Measurements from ENCODE around the gene CCDC12. TPM values are rescaled to one million over a fixed set of nuclear protein-coding genes. Genes with fewer than 3 reads are reported as not detected.

Gene CCDC12
- total RNA-seq, 1 experiment from 2014 or later = 46.5 TPM

GRCh38 chr3:46880884-46881595 is 95.5 kb downstream of the CCDC12 start:
- Histone ChIP-seq H3K4me2 (ENCODE audit: low read length) (no peak overlapping the region), H3K27me3 (ENCODE audit: insufficient read depth, low read length) (no peaks in the 10 kb centered on the region)

More at GRCh38 chr3:46880884-46881595, 95.5 kb downstream of the CCDC12 start:
- H3K9me3 ChIP-seq (ENCODE audit: control insufficient read depth in 1 of 2, insufficient read depth in 1 of 2, low read depth in 1 of 2, low read length in 2 of 2) = no peaks in the 10 kb centered on the region
- peaks cover 9 to 13% of the 10 kb centered on the region in 2 experiments for H3K4me1 ChIP-seq (ENCODE audit: control insufficient read depth in 1 of 2, insufficient read depth in 2 of 2, low read length in 2 of 2)
- BruUV-seq (replicated peaks) = no TSS peak
- H2AFZ ChIP-seq (ENCODE audit: low read depth, low read length, poor library complexity, severe bottlenecking) = no peak overlapping the region
- H3K36me3 ChIP-seq (ENCODE audit: control insufficient read depth in 1 of 2, insufficient read depth in 2 of 2, low read length in 2 of 2) = no peaks in the 10 kb centered on the region
- ATAC-seq (no peak), DNase-seq (ENCODE audit: low read depth, low spot score) (no peak)
- no peak overlapping the region for H3K9ac ChIP-seq (ENCODE audit: low read length)
- intact Hi-C loops (cut with micrococcal nuclease) = no loop called here
- ChIA-PET POLR2A (no interaction called here), RAD21 (ENCODE audit: low non-redundant PET in 1 of 2, low total read pairs in 2 of 2, uncharacterized antibody in 2 of 2, unreplicated experiment in 2 of 2) (no interaction called here), CTCF (no interaction called here)
- no peak overlapping the region for H3K4me3 ChIP-seq (replicated peaks in 1 of 2; ENCODE audit: low read depth in 1 of 2, low read length in 2 of 2)
- TF ChIP-seq CEBPB (IDR thresholded peaks at IDR 0.05; ENCODE audit: low read depth) (no peak), JUND (IDR thresholded peaks at IDR 0.05) (no peak), EZH2 (IDR thresholded peaks at IDR 0.05) (no peak), EZH2phosphoT487 (IDR thresholded peaks at IDR 0.05; ENCODE audit: borderline replicate concordance) (no peak), SRF (IDR thresholded peaks at IDR 0.05; ENCODE audit: low read depth) (no peak), CBX3 (IDR thresholded peaks at IDR 0.05; ENCODE audit: low read depth) (no peak), ZNF274 (IDR thresholded peaks at IDR 0.05; ENCODE audit: low read depth, low read length) (no peak), FOSL1 (IDR thresholded peaks at IDR 0.05; ENCODE audit: low read depth) (no peak), ZBTB33 (IDR thresholded peaks at IDR 0.05; ENCODE audit: extremely low read depth, insufficient replicate concordance, low read length) (no peak)
- TF ChIP-seq, protein P1, sequence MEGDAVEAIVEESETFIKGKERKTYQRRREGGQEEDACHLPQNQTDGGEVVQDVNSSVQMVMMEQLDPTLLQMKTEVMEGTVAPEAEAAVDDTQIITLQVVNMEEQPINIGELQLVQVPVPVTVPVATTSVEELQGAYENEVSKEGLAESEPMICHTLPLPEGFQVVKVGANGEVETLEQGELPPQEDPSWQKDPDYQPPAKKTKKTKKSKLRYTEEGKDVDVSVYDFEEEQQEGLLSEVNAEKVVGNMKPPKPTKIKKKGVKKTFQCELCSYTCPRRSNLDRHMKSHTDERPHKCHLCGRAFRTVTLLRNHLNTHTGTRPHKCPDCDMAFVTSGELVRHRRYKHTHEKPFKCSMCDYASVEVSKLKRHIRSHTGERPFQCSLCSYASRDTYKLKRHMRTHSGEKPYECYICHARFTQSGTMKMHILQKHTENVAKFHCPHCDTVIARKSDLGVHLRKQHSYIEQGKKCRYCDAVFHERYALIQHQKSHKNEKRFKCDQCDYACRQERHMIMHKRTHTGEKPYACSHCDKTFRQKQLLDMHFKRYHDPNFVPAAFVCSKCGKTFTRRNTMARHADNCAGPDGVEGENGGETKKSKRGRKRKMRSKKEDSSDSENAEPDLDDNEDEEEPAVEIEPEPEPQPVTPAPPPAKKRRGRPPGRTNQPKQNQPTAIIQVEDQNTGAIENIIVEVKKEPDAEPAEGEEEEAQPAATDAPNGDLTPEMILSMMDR (IDR thresholded peaks at IDR 0.05 in 2 of 3, conservative IDR thresholded peaks at IDR 0.05 in 1 of 3; ENCODE audit: borderline replicate concordance in 1 of 3, insufficient read depth in 1 of 3, low read depth in 2 of 3, low read length in 2 of 3) = no peak
- no peaks in the 10 kb centered on the region for H4K20me1 ChIP-seq (ENCODE audit: insufficient read depth)
- H3K79me2 ChIP-seq (ENCODE audit: insufficient read depth, low read length) = no peaks in the 10 kb centered on the region
- no peak overlapping the region for H3K27ac ChIP-seq (ENCODE audit: low read depth, low read length)
- H3K9me2 ChIP-seq (ENCODE audit: insufficient read depth) = no peaks in the 10 kb centered on the region
